ENCODE measurements around the gene NOL4L. TPM values are rescaled to one million over a fixed set of nuclear protein-coding genes. Genes with fewer than 3 reads are reported as not detected.
"Not testable (repeated sequence)": the region's sequence is repeated elsewhere in the genome, so short reads cannot be mapped to it uniquely, and the experiment has no call there.

The NOL4L gene
- total RNA-seq, 2 experiments from 2014 or later, result 21.8 to 22.1 TPM

DNA sequence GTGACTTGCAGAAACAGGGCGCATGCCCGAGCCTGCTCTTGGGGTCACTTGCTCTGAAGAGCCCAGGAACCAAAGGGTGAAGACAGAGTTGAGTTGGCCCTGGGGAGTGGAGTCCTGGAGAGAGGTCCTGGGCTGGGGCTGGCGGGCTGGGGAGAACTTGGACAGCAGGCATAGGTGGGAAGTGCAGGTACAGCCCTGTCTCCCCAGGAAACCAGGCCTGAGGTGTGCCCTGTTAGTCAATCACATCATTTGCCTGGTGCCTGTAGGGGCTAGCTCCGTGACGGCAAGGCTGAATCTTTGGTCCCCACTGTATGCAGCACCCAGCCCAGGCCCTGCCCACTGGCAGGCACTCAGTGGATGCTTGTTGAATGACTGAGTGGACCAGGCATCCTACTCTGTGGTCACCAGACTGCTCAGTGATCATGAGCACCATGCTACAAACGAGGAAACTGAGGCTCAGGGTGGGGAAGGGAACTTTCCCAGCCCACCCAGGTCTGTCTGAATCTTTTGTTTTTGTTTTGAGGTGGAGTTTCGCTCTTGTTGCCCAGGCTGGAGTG lies 15.6 kb upstream of the NOL4L start:
- Mint-ChIP-seq H3K27ac (no peak overlapping the region), H3K36me3 (no peaks in the 10 kb centered on the region), H3K4me1 (ENCODE audit: low read depth) (no peaks in the 10 kb centered on the region), H3K9me3 (no peaks in the 10 kb centered on the region), H3K4me3 (no peak overlapping the region), H3K27me3 (no peaks in the 10 kb centered on the region)
- no peak for DNase-seq
- ChIA-PET POLR2A (interaction anchor here (1.1 kb wide), 1 partner anchor 21 kb away, joined by 3 read pairs; no protein-coding TSS in a partner anchor), CTCF (no interaction called here)
- intact Hi-C loops (cut with micrococcal nuclease), result no loop called here

- intact Hi-C loops (cut with micrococcal nuclease), result no loop called here
- H3K9me3 Mint-ChIP-seq, result no peaks in the 10 kb centered on the region
- H3K36me3 Mint-ChIP-seq, result no peaks in the 10 kb centered on the region
- DNase-seq, result no peak
- CTCF ChIA-PET, result no interaction called here
- H3K27me3 Mint-ChIP-seq, result no peaks in the 10 kb centered on the region
- no peak overlapping the region for H3K4me3 Mint-ChIP-seq
- no peak overlapping the region for H3K27ac Mint-ChIP-seq
- POLR2A ChIA-PET, result interaction anchor here (1.1 kb wide), 1 partner anchor 20 kb away, joined by 3 read pairs; no protein-coding TSS in a partner anchor
- H3K4me1 Mint-ChIP-seq (ENCODE audit: low read depth), result no peaks in the 10 kb centered on the region
Measured at GRCh38 chr20:32599783-32600340, 14.7 kb upstream of the NOL4L start.

GRCh38 chr20:32598606-32599005 lies 13.5 kb upstream of the NOL4L start:
- Mint-ChIP-seq H3K9me3 (no peaks in the 10 kb centered on the region), H3K4me3 (no peak overlapping the region), H3K27me3 (no peaks in the 10 kb centered on the region), H3K4me1 (ENCODE audit: low read depth) (peaks cover 2% of the 10 kb centered on the region), H3K36me3 (no peaks in the 10 kb centered on the region), H3K27ac (no peak overlapping the region)
- POLR2A ChIA-PET, result no interaction called here
- intact Hi-C loops (cut with micrococcal nuclease), result no loop called here
- CTCF ChIA-PET, result no interaction called here
- DNase-seq, result no peak

- Mint-ChIP-seq H3K4me1 (ENCODE audit: low read depth) (peaks cover 5% of the 10 kb centered on the region), H3K36me3 (no peaks in the 10 kb centered on the region), H3K4me3 (no peak overlapping the region), H3K27me3 (no peaks in the 10 kb centered on the region), H3K27ac (no peak overlapping the region), H3K9me3 (no peaks in the 10 kb centered on the region)
- intact Hi-C loops (cut with micrococcal nuclease), result no loop called here
- no peak for DNase-seq
- CTCF ChIA-PET, result interaction anchor here (0.9 kb wide), 1 partner anchor 58 kb away, joined by 4 read pairs; no protein-coding TSS in a partner anchor
- POLR2A ChIA-PET, result interaction anchor here (0.6 to 0.9 kb wide), 2 partner anchors 41 to 61 kb away, joined by 3 to 4 read pairs; no protein-coding TSS in a partner anchor
Measured at GRCh38 chr20:32597714-32598113, 12.6 kb upstream of the NOL4L start.

DNA sequence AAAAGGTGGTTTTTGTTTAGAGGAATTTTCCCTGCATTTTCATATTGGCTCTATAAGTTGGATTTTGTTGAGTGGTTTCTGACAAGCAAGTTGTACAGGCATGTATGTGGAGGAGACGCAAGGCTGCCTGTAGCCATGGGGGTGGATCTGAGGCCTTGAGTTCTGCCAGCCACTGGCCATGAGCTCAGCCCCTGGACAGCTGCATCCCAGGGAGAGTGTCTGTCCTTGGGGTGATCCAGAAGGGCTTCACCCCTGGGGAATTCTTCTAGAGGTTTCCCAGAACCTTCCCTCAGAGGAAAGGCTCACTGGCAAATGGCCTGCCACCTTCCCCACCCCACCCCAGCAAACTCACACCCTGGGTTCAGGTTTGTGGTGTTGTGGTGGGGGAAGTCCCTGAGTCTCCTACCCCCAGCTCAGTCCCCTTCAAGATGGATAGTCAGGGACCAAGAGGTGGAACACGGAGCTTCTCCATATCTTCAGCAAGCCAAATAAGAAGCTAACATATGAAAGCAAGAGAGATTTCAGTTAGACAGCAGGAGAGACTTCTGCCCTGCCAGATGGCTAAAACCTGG lies 11.6 kb upstream of the NOL4L start:
- no peak overlapping the region for H3K27ac Mint-ChIP-seq
- H3K36me3 Mint-ChIP-seq, result no peaks in the 10 kb centered on the region
- no peaks in the 10 kb centered on the region for H3K9me3 Mint-ChIP-seq
- H3K27me3 Mint-ChIP-seq, result no peaks in the 10 kb centered on the region
- H3K4me3 Mint-ChIP-seq, result no peak overlapping the region
- CTCF ChIA-PET, result no interaction called here
- H3K4me1 Mint-ChIP-seq (ENCODE audit: low read depth), result peaks cover 5% of the 10 kb centered on the region
- intact Hi-C loops (cut with micrococcal nuclease), result no loop called here
- POLR2A ChIA-PET, result no interaction called here
- DNase-seq, result no peak

DNA sequence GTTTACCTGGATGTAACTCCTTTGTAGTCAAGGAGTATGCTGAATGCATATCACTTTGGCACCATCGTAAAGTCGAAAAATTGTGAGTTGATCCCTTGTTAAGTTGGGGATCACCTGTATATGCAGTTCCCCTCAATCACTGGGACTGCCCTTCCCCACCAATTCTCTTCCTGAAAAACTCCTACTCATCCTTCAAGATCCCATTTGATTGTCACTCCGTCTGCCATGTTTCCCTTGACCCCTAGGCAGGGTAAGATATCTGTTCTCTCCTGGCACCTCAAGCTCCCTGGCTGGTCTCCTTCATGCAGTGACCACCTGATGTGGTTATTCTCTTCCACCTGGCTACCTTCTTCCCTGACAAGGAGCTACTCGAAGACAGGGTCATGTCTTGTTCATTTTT lies 10.0 kb upstream of the NOL4L start:
- intact Hi-C loops (cut with micrococcal nuclease), result no loop called here
- Mint-ChIP-seq H3K4me3 (no peak overlapping the region), H3K4me1 (ENCODE audit: low read depth) (peaks cover 5% of the 10 kb centered on the region), H3K9me3 (no peaks in the 10 kb centered on the region), H3K36me3 (no peaks in the 10 kb centered on the region), H3K27me3 (no peaks in the 10 kb centered on the region), H3K27ac (no peak overlapping the region)
- ChIA-PET CTCF (no interaction called here), POLR2A (no interaction called here)
- no peak for DNase-seq

- H3K27ac Mint-ChIP-seq; intact Hi-C loops (cut with micrococcal nuclease): not testable (repeated sequence)
Measured at GRCh38 chr20:32594669-32595068, 9.5 kb upstream of the NOL4L start.

GRCh38 chr20:32594204-32594603 lies 9.1 kb upstream of the NOL4L start:
- DNase-seq, result no peak
- no peaks in the 10 kb centered on the region for H3K27me3 Mint-ChIP-seq
- H3K4me3 Mint-ChIP-seq, result no peak overlapping the region
- H3K27ac Mint-ChIP-seq, result no peak overlapping the region
- peaks cover 5% of the 10 kb centered on the region for H3K4me1 Mint-ChIP-seq (ENCODE audit: low read depth)
- H3K36me3 Mint-ChIP-seq, result no peaks in the 10 kb centered on the region
- ChIA-PET POLR2A (no interaction called here), CTCF (no interaction called here)
- intact Hi-C loops (cut with micrococcal nuclease), result no loop called here
- H3K9me3 Mint-ChIP-seq, result no peaks in the 10 kb centered on the region

More at GRCh38 chr20:32594669-32595068, 9.5 kb upstream of the NOL4L start:
- H3K4me3 Mint-ChIP-seq; POLR2A ChIA-PET; DNase-seq; H3K9me3 Mint-ChIP-seq; H3K36me3 Mint-ChIP-seq; H3K27me3 Mint-ChIP-seq; CTCF ChIA-PET; H3K4me1 Mint-ChIP-seq (ENCODE audit: low read depth): not testable (repeated sequence)

GRCh38 chr20:32592616-32593015 lies 7.5 kb upstream of the NOL4L start:
- H3K9me3 Mint-ChIP-seq, result not testable (repeated sequence)

GRCh38 chr20:32592022-32592421 lies 6.9 kb upstream of the NOL4L start:
- no peak for DNase-seq
- intact Hi-C loops (cut with micrococcal nuclease), result no loop called here
- Mint-ChIP-seq H3K9me3 (no peaks in the 10 kb centered on the region), H3K36me3 (no peaks in the 10 kb centered on the region), H3K27me3 (peaks cover 1% of the 10 kb centered on the region), H3K4me3 (no peak overlapping the region), H3K4me1 (ENCODE audit: low read depth) (peaks cover 5% of the 10 kb centered on the region), H3K27ac (no peak overlapping the region)
- ChIA-PET POLR2A (no interaction called here), CTCF (interaction anchor here (1.3 kb wide), 1 partner anchor 60 kb away, joined by 5 read pairs; no protein-coding TSS in a partner anchor)

More at GRCh38 chr20:32592616-32593015, 7.5 kb upstream of the NOL4L start:
- intact Hi-C loops (cut with micrococcal nuclease); H3K4me3 Mint-ChIP-seq; H3K27me3 Mint-ChIP-seq; H3K36me3 Mint-ChIP-seq; POLR2A ChIA-PET; H3K4me1 Mint-ChIP-seq (ENCODE audit: low read depth); DNase-seq; H3K27ac Mint-ChIP-seq: not testable (repeated sequence)
- CTCF ChIA-PET, result interaction anchor here (1.3 kb wide), 1 partner anchor 60 kb away, joined by 5 read pairs; no protein-coding TSS in a partner anchor

GRCh38 chr20:32589769-32590168 lies 4.6 kb upstream of the NOL4L start:
- peaks cover 16% of the 10 kb centered on the region for H3K4me1 Mint-ChIP-seq (ENCODE audit: low read depth)
- DNase-seq, result no peak
- intact Hi-C loops (cut with micrococcal nuclease), result no loop called here
- ChIA-PET POLR2A (no interaction called here), CTCF (no interaction called here)
- no peak overlapping the region for H3K27ac Mint-ChIP-seq
- no peaks in the 10 kb centered on the region for H3K36me3 Mint-ChIP-seq
- peaks cover 3% of the 10 kb centered on the region for H3K27me3 Mint-ChIP-seq
- no peak overlapping the region for H3K4me3 Mint-ChIP-seq
- H3K9me3 Mint-ChIP-seq, result no peaks in the 10 kb centered on the region

DNA sequence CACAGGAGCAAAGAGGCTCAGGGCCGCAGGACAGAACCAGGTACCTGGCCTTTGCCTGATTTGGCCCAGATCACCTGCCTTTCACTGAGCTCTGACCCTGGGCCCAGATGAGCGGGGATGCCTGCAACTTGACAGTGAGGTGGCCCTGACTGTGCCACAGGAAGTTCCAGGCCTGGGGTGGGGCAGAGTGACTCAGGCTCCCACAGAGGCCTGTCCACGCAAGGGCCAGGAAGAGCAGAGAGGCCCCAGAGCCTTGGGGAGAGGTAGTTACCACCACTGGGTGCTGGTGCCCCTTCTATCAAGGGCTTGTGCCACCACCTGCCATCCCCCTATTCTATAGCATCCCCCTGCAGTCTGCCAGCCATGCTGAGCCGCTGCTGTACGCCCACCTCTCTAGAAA lies 4.1 kb upstream of the NOL4L start:
- intact Hi-C loops (cut with micrococcal nuclease), result no loop called here
- Mint-ChIP-seq H3K27ac (no peak overlapping the region), H3K36me3 (no peaks in the 10 kb centered on the region), H3K27me3 (peaks cover 3% of the 10 kb centered on the region), H3K9me3 (no peaks in the 10 kb centered on the region), H3K4me1 (ENCODE audit: low read depth) (peaks cover 16% of the 10 kb centered on the region), H3K4me3 (no peak overlapping the region)
- DNase-seq, result no peak
- POLR2A ChIA-PET, result no interaction called here
- CTCF ChIA-PET, result no interaction called here

DNA sequence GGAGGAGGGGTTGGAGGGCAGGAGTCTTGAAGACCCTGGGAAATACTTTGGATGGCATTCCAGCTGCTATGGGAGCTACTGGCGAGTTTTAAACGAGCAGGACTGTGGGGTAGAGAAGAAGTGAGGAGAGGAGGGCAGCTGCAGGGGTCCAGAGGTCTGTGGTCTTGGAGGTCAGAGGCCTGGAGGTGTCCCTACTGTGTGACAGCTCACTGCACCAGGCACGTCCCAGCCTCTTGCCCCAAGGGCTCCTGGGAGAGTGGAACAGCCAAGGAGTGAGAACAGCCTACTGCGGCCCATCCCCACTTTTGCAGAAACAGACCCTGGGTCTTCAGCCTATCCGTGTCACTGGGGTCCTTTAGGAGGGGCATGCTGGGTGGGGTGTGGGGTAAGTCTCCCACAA lies 2.9 kb upstream of the NOL4L start:
- H3K4me1 Mint-ChIP-seq (ENCODE audit: low read depth), result peaks cover 11% of the 10 kb centered on the region
- ChIA-PET POLR2A (no interaction called here), CTCF (interaction anchor here (1.5 kb wide), 1 partner anchor 66 kb away, joined by 3 read pairs; no protein-coding TSS in a partner anchor)
- H3K27ac Mint-ChIP-seq, result no peak overlapping the region
- no peaks in the 10 kb centered on the region for H3K9me3 Mint-ChIP-seq
- no peak for DNase-seq
- H3K36me3 Mint-ChIP-seq, result no peaks in the 10 kb centered on the region
- peaks cover 3% of the 10 kb centered on the region for H3K27me3 Mint-ChIP-seq
- intact Hi-C loops (cut with micrococcal nuclease), result no loop called here
- no peak overlapping the region for H3K4me3 Mint-ChIP-seq

All from activated CD4-positive, alpha-beta memory T cell treated with anti-CD3 and anti-CD28 coated beads for 36 hours (primary cell).